IPS-NIHi7 (cell line): Measurements from ENCODE around the gene SPHK1.

Experiments used
- DNase-seq: peaks from one replicate; pipeline ENCODE4 v3.0.0; 2012; ENCODE audit warnings: mixed read lengths; ENCODE audit errors: extremely low spot score

The SPHK1 gene

GRCh38 chr17:76433693-76434092, 49.3 kb downstream of the SPHK1 start:
- no peak for DNase-seq

- DNase-seq, result no peak
These were observed 50.5 kb downstream of the SPHK1 start for GRCh38 chr17:76434870-76435269.

DNA sequence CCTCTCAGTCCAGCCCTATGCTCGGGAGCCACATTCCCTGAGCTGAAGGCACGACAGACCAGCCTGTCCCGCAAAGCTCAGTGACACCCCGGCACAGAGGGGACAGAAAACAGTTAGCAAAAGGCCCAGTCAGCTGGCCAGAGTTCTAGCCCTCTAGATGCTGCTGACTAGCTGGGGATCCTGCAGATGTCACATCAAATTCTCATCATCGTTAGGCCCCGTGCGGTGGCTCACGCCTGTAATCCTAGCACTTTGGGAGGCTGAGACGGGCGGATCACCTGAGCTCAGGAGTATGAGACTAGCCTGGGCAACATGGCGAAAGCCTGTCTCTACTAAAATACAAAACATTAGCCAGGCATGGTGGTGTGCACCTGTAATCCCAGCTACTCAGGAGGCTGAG, 51.3 kb downstream of the SPHK1 start:
- DNase-seq, result no peak
